HG03280 (cell line): Measurements from ENCODE around the gene JPH4.
"Not testable (repeated sequence)": the region's sequence is repeated elsewhere in the genome, so short reads cannot be mapped to it uniquely, and the experiment has no call there.

Experiments
- ATAC-seq: cut with Tn5 transposase; IDR thresholded peaks from one replicate; pipeline ENCODE4 v1.9.1; 2021; ENCODE audit warnings: mild to moderate bottlenecking, moderate library complexity; ENCODE audit not compliant: unreplicated experiment

JPH4 gene

DNA sequence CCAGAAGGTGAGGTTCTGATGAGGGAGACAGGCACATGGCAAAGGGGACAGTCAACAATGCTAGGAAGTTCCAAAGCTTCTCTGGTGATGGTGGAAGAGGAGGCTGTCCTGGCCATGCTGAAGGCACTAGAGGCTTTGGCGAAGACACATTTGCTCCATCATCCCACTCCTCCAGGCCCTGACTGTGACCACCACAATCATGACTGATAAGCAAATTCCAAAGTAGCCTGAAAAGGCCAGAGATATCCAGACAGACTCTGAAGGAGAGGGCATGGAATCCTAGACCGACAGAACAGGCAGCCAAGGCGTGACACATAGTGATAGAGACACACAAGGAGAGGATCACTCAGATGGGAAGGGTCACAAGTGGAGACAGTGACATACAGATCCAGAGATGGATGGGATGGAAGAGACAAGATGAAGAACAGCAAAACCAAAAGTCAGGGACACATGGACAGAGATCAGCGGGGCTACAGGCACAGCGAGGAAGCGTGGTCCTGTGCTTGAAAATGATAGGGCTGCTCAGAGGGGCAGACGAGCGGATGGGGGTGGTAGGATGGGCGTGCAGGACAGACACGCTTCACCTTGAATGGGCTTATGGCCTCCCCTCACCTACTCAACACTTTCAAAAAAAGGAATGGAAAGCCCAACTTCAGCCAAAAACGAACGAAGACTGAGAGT, 28.3 kb downstream of the JPH4 start:
- ATAC-seq: no peak

- no peak for ATAC-seq
Measured at GRCh38 chr14:23548351-23549318, 30.0 kb downstream of the JPH4 start.

GRCh38 chr14:23547924-23548323, 30.7 kb downstream of the JPH4 start:
- no peak for ATAC-seq

DNA sequence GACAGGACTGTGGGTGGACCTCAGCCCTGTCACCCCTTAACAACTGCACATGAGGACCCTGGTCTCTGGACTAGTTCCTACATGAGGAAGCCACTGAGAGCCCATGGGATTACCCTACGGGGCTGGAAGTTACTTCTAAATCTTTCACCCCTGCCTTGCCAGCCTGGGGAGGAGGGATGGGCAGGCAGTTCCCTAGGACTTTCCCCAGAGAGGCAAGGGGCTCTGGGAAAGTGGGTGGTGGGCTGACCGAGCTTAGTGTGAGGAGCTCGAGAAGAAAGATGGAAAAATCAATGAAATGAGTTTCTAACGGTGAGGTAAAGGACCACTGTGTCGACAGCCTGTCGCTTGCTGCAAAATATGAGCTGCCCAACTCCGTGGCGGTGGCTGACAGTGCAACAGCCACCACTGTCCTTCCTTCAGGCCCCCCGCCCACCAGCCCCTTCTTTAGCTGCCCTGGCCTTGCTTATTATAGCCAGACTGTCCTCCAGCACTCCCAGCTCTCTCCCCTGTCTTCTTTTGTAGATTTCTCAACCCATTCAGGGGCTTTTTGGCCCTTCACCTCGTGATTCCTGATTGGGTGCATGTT, 32.0 kb downstream of the JPH4 start:
- no peak for ATAC-seq

DNA sequence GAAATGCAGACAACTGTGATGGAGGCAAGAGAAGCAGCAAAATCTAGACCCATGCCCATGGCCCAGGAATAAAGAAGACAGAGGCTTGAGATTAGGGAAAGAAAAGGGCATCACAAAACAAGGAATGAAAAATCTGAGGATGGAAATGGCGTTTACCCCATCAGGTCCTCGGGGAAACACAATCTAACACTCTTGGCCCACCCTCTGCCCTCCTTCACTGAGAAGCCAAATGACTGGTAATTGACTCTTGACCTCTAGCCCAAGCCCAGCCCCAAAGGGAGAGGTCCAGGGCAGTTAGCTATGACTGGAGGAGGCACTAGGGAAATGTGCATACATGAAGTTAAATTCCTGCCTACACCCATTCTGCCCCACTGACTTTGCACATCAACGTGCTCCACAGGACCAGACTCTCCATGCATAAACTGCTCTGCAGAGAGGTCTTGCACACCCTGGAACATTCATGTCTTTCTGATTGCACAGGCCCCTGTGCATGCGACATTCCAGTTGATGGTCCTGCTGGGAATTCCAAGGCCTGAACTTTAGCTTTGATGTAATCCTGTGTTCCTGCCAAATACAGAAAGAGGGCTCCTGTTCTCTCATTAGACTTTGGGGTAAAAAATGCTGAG, 32.7 kb downstream of the JPH4 start:
- no peak for ATAC-seq

DNA sequence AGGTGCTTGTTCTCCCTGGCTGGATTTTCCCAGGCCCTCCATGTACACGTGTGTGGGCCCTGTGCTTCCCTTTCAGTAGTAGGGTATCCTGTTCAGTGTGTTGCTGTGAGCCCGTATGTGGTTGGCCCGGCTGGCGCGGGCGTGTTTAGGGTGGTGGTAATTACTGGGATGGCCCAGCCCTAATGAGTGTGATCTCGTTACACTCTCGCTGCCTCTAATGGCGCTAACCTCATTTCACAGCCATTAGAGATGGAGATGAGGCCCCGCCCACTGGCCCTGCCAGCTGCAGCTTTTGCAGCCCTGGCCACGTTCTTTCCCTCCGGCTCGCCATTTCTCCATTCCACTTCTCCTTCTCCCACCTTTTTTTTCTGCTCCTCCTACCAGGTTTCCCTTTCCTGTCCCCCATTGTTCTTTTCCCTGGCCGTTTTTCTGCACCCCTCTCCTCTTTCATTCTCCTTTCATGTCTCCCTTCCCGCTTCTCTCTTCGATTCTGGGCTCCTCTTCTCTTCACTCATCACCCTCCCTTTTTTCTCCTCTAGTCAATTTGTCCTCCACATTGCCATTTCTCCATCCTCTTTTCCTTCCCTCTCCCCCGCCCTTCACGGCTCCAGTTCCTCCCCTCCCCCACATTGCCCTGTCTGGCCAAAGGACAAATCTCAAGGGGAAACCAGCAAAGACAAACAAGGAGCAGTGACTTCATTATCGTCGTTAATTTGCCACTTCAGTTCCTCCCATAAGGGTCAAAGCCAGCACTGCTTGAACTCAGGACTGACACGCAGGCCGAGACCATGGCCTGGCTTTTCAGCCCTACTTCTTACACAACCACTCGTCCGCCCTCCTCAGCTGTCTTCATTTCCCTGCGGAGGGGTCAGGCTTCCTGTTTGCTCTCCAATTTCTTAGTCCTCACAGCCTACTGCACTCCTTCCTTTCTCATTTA, 33.8 kb downstream of the JPH4 start:
- ATAC-seq: no peak

DNA sequence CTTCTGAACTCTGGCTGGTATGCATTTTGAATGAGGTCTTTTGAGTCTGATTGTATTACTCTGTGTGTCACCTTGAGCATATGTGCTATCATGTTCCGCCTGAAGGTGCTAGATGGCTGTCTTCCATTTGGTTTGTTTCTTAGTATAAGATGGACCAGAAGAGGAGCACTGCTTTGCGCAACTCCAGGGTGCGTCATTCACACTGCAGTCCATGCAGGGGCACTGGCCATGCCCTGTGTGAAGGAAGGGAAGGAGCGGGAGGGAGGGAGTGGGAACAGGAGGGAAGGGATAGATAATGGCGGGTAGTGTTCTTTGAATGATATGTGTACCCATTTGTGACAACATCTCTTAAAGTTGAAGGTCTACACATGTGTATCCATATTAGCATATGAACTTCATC, 35.2 kb downstream of the JPH4 start:
- ATAC-seq: no peak

DNA sequence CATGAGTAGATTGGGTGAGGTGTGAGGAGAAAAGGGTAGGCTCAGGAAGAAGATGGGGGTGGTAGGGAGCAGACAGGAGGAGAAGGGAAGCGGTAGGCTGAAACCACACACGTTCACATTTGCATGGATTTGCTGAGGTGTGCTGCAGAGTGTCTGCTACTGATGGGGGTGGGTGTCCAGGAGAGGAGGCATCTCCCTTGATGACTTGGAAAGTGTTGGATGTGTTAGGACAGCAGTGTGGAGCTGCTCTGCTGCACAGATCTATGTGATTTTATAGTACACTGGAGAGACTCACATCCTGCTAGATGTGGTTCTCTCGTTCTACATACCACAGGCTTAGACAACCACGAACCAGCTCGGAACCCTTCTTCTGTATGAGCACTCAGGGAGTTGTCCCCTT, 36.3 kb downstream of the JPH4 start:
- no peak for ATAC-seq

- no peak for ATAC-seq
Measured at GRCh38 chr14:23540141-23540469, 38.5 kb downstream of the JPH4 start.

DNA sequence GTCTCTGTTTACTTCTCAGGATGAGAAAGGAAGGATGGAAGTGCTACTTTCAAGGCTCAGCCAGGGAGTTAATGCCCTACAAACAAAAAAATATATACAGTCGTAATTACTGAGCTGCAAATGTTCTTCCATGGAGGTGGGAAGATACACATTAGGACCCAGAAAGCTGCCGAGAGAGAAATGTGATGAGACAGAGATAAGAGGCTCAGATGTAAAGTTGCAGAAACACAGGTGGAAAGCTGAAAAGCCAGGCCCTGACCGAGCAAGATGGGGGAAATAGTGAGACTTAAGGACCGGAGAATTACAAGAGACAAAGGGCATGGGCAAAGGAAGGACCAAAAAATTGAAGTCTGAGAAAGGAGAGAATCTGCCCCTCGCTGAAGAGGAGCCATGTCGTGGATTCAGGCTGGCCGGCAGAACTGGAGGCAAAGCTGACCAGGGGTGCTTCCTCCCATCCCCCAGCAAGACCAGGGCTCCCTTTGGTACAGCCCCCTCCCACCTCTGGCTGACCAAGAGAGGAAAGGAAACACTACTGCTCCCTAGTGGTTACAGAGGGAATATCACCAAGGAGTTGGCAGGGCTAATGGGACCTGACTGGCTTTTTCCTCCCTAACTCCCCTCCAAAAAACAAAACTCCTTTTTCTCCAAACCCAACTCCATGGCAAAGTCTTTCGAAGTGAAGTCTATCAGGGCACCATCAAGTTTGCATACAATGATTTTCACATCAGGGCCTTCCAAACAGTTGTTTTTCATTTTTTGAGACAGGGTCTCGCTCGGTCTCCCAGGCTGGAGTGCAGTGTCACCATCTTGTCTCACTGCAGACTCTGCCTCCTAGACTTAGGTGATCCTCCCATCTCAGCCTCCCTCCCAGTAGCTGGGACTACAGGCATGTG, 39.1 kb downstream of the JPH4 start:
- ATAC-seq: peak; percentile 64

DNA sequence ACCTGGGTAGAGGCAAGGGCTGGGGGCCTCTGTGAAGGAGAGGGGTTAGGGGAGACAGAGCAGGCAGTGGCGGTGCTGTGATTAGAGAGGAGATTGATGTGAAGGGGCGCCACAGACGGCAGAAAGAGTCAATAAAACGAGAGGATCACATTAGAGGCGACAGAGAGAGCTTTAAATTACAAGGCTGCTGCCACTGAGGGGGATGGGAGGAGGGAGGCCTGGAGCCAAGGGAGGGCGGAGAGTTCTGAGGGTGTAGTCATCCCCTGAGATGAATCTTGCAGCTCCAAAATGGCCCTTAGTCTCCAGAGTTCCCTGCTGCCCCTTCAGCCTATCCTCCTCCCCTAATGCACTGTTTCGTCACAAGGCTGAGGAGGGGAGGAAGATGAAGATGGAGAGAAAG, 39.8 kb downstream of the JPH4 start:
- ATAC-seq: no peak

- ATAC-seq: no peak
Measured at GRCh38 chr14:23538050-23538718, 40.4 kb downstream of the JPH4 start.

- ATAC-seq: no peak
Measured at GRCh38 chr14:23537351-23538049, 41.1 kb downstream of the JPH4 start.

- not testable (repeated sequence) for ATAC-seq
Measured at GRCh38 chr14:23536906-23537305, 41.7 kb downstream of the JPH4 start.

DNA sequence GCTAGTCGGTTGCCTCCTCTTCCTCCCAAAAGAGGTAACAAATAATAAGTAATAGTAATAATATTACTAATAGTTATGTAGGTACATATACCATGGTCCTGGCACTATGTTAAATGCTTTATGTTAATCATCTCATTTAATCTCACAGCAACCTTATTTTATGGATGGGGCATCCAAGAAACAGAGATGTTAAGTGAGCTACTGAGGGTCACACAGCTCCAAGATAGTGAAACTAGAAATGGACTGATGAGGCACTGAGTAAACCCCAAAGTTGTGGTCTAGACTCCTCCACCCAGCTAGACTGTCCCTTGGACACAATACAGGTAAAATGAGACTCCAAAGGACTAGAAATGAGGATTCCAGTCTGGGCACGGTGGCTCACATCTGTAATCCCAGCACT, 42.1 kb downstream of the JPH4 start:
- no peak for ATAC-seq

DNA sequence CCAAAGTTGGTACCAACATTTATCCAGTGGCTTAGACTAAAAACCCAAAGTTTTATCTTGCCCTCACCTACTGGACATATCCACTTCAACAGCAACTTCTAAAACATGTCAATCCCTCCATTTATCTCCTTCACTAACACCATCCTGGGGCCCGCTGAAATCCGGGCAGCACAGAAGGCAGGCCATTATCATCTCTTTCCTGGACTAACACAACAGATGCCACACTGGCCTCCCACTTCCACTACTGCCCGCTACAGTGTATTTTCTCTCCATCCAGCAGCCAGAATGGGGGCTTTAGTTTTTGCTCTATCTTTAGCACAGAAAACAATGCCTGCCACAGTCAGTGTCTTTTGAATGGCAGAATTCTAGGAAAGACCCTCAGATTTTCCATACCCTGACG, 42.6 kb downstream of the JPH4 start:
- no peak for ATAC-seq

- ATAC-seq: no peak
Measured at GRCh38 chr14:23533652-23534435, 44.7 kb downstream of the JPH4 start.
